Endothelial cell of umbilical vein (primary cell): Measurements from ENCODE around the gene EXOSC5. TPM values are rescaled to one million over a fixed set of nuclear protein-coding genes. Genes with fewer than 3 reads are reported as not detected.

ENCODE experiments used
- BruUV-seq: library from RNA; stranded (reverse); fragments of 400-500 nt; replicated peaks from 2 replicates; lab custom pipeline; 2021; lab: Mats Ljungman, UMichigan
- CTCF ChIA-PET: fragments of 300-600, 350-600 bp; sonication (Branson Sonifier 250); formaldehyde crosslinking; loops from one replicate; lab custom pipeline; 2021; ENCODE audit warnings: antibody characterized with exemption, inconsistent platforms; lab: Charles Lee
- POLR2A ChIA-PET: fragments of 300-600, 350-600 bp; sonication (Branson Sonifier 250); formaldehyde crosslinking; loops from one replicate; lab custom pipeline; 2021; ENCODE audit warnings: antibody characterized with exemption, inconsistent platforms; lab: Charles Lee
- DNase-seq: peaks from one replicate; pipeline ENCODE4 v3.0.0-alpha.2; 2011; ENCODE audit warnings: low read depth, low spot score
- FAIRE-seq: peaks from 2 replicates; lab custom pipeline; 2011; peaks lifted over from hg19 to GRCh38; lab: Jason Lieb, UNC
- H2AFZ ChIP-seq: 2 replicates; pipeline ENCODE4 v1.6.0; 2012; ENCODE audit warnings: low read depth, low read length, control low read depth, inconsistent platforms
- H3K27ac ChIP-seq: 2 replicates; pipeline ENCODE4 v1.5.1; 2011; ENCODE audit warnings: low read depth, mild to moderate bottlenecking, control low read depth, low read length, moderate library complexity; ENCODE audit not compliant: insufficient read depth
- H3K27me3 ChIP-seq, 2 experiments: 2 replicates each; pipeline versions ENCODE4 v1.6.0 to v1.6.1; 2011; ENCODE audit warnings: low read length in 2 of 2, mixed read lengths in 1 of 2; ENCODE audit not compliant: control insufficient read depth in 2 of 2, insufficient read depth in 2 of 2
- H3K36me3 ChIP-seq, 2 experiments: 2 replicates in 1 of 2; 3 replicates in 1 of 2; pipeline ENCODE4 v1.5.1; 2011; ENCODE audit warnings: low read length in 2 of 2, mild to moderate bottlenecking in 1 of 2, moderate library complexity in 1 of 2; ENCODE audit not compliant: control insufficient read depth in 2 of 2, insufficient read depth in 2 of 2; ENCODE audit errors: extremely low read depth in 1 of 2
- H3K4me1 ChIP-seq: 3 replicates; pipeline ENCODE4 v1.5.1; 2011; ENCODE audit warnings: mild to moderate bottlenecking, low read length; ENCODE audit not compliant: control insufficient read depth, insufficient read depth; ENCODE audit errors: extremely low read depth
- H3K4me2 ChIP-seq: 2 replicates; pipeline ENCODE4 v1.6.1; 2011; ENCODE audit warnings: low read length, control low read depth, mixed read lengths; ENCODE audit not compliant: insufficient read depth
- H3K4me3 ChIP-seq, 3 experiments: fragments of 200-600 bp in 1 of 3; sonication (generic), shearing (Covaris generic) in 1 of 3; replicated peaks in 1 of 3; 2 replicates each; pipeline ENCODE4 v1.5.1; 2011 to 2016; ENCODE audit warnings: control low read depth in 3 of 3, low read length in 3 of 3, mild to moderate bottlenecking in 2 of 3, inconsistent platforms in 1 of 3, low read depth in 1 of 3, moderate library complexity in 1 of 3; ENCODE audit not compliant: insufficient read depth in 1 of 3
- H3K79me2 ChIP-seq: 2 replicates; pipeline ENCODE4 v1.6.0; 2012; ENCODE audit warnings: low read length, inconsistent platforms; ENCODE audit not compliant: control insufficient read depth, insufficient read depth
- H3K9ac ChIP-seq: replicated peaks from 2 replicates; pipeline ENCODE3; 2011; ENCODE audit warnings: low read length, control low read depth; ENCODE audit not compliant: insufficient read depth; ENCODE audit errors: extremely low read depth
- H3K9me1 ChIP-seq: replicated peaks from 3 replicates; pipeline ENCODE4 v1.6.0; 2011; ENCODE audit warnings: mild to moderate bottlenecking, low read length; ENCODE audit not compliant: control insufficient read depth, insufficient read depth; ENCODE audit errors: extremely low read depth
- H3K9me3 ChIP-seq: replicated peaks from 2 replicates; pipeline ENCODE4 v1.5.1; 2012; ENCODE audit warnings: low read length, inconsistent platforms; ENCODE audit not compliant: control insufficient read depth, insufficient read depth
- H4K20me1 ChIP-seq: replicated peaks from 2 replicates; pipeline ENCODE3; 2011; ENCODE audit warnings: mild to moderate bottlenecking, low read length; ENCODE audit not compliant: control insufficient read depth, insufficient read depth; ENCODE audit errors: extremely low read depth
- CTCF ChIP-seq, 2 donors: IDR thresholded peaks; 1 replicate in 1 of 2; 2 replicates in 1 of 2; pipeline ENCODE4 v1.5.1; 2011; ENCODE audit warnings: low read length in 2 of 2, mild to moderate bottlenecking in 2 of 2, moderate library complexity in 2 of 2, control low read depth in 1 of 2, inconsistent platforms in 1 of 2, low read depth in 1 of 2; ENCODE audit not compliant: insufficient read depth in 1 of 2; ENCODE audit errors: extremely low read depth in 1 of 2
- EZH2 ChIP-seq: IDR thresholded peaks from 2 replicates; pipeline ENCODE4 v1.6.1; 2012; ENCODE audit warnings: borderline replicate concordance, low read depth, mild to moderate bottlenecking, moderate library complexity, low read length, inconsistent platforms; ENCODE audit not compliant: severe bottlenecking
- FOS ChIP-seq: IDR thresholded peaks from 2 replicates; pipeline ENCODE4 v1.6.1; 2011; ENCODE audit warnings: mild to moderate bottlenecking, low read length, moderate library complexity, borderline replicate concordance; ENCODE audit not compliant: insufficient read depth
- GATA2 ChIP-seq: IDR thresholded peaks from 2 replicates; pipeline ENCODE4 v1.7.0; 2011; ENCODE audit warnings: low read depth, mild to moderate bottlenecking, moderate library complexity, mixed read lengths, low read length; ENCODE audit not compliant: insufficient read length, insufficient read depth
- JUN ChIP-seq: IDR thresholded peaks from 2 replicates; pipeline ENCODE4 v1.6.1; 2011; ENCODE audit warnings: borderline replicate concordance, low read depth; ENCODE audit not compliant: insufficient read length, insufficient read depth
- MAX ChIP-seq: IDR thresholded peaks from 2 replicates; pipeline ENCODE4 v1.6.1; 2011; ENCODE audit not compliant: insufficient read depth, insufficient read length
- MYC ChIP-seq: IDR thresholded peaks from one replicate; pipeline ENCODE4 v1.6.1; 2011; ENCODE audit warnings: mild to moderate bottlenecking, low read depth, low read length
- POLR2A ChIP-seq: IDR thresholded peaks from 2 replicates; pipeline ENCODE4 v1.6.1; 2012; ENCODE audit warnings: low read depth, mild to moderate bottlenecking, control low read depth, low read length
- POLR2AphosphoS5 ChIP-seq: IDR thresholded peaks from 2 replicates; pipeline ENCODE4 v1.6.1; 2012; ENCODE audit warnings: low read depth, mild to moderate bottlenecking, control low read depth, low read length, moderate library complexity; ENCODE audit not compliant: insufficient read depth
- dilution Hi-C: fragments of 300-500 bp; cut with MboI; formaldehyde crosslinking; loops from one replicate; pipeline ENCODE4 v1.15.0; 2019; ENCODE audit warnings: low sequenced_read_pairs; ENCODE audit not compliant: extremely low pct_ligation_motif_present
- intact Hi-C: fragments of 100-400 bp; cut with micrococcal nuclease; formaldehyde crosslinking; loops from one replicate; pipeline ENCODE4 v1.10.0; 2022
- polyA plus RNA-seq, 4 experiments: library from polyadenylated mRNA; depleted of rRNA in 3 of 4; stranded (reverse) in 3 of 4; unstranded in 1 of 4; fragments of >200 nt; gene quantifications; 2 replicates each; pipeline versions ENCODE4 v1.2.1 to v1.2.3, GENCODE V29; 2011 to 2012; ENCODE audit warnings: missing spikeins in 1 of 4
- total RNA-seq: library from RNA; stranded (reverse); gene quantifications from 2 replicates; pipeline ENCODE4 v1.2.3, GENCODE V29; 2021

Gene EXOSC5
- total and polyA plus RNA-seq, 2 donors (not counting 3 experiments of a cell fraction or from before 2014, with no cell fraction given) = 14.0 to 20.9 TPM

- Histone ChIP-seq H3K27ac (no peak overlapping the region), H3K9ac (no peak overlapping the region), H3K79me2 (no peaks in the 10 kb centered on the region), H3K4me1 (no peaks in the 10 kb centered on the region), H3K4me3 (no peak overlapping the region), H4K20me1 (no peaks in the 10 kb centered on the region), H3K9me1 (no peaks in the 10 kb centered on the region), H3K4me2 (no peak overlapping the region), H3K36me3 (peaks cover 0 to 28% of the 10 kb centered on the region in 2 experiments), H2AFZ (no peak overlapping the region), H3K27me3 (no peaks in the 10 kb centered on the region), H3K9me3 (no peaks in the 10 kb centered on the region)
- intact Hi-C loops = no loop called here
- DNase-seq (no peak), FAIRE-seq (no peak)
- CTCF ChIA-PET = no interaction called here
- TF ChIP-seq EZH2 (no peak), CTCF (IDR thresholded peaks at IDR 0.05; ENCODE audit: extremely low read depth in 1 of 2, insufficient read depth in 1 of 2, low read depth in 1 of 2, low read length in 2 of 2) (no peak), POLR2AphosphoS5 (no peak), MAX (no peak)
- BruUV-seq = no TSS peak
- POLR2A ChIA-PET = no interaction called here
- dilution Hi-C loops = no loop called here
Measured at GRCh38 chr19:41414461-41414860, 17.3 kb upstream of the EXOSC5 start.

GRCh38 chr19:41413947-41414346 is 16.8 kb upstream of the EXOSC5 start:
- FAIRE-seq (no peak), DNase-seq (no peak)
- Histone ChIP-seq H3K27me3 (no peaks in the 10 kb centered on the region), H3K4me1 (no peaks in the 10 kb centered on the region), H3K27ac (no peak overlapping the region), H3K36me3 (peaks cover 0 to 25% of the 10 kb centered on the region in 2 experiments), H4K20me1 (no peaks in the 10 kb centered on the region), H3K9me1 (no peaks in the 10 kb centered on the region), H3K9me3 (no peaks in the 10 kb centered on the region), H2AFZ (no peak overlapping the region), H3K4me3 (no peak overlapping the region), H3K4me2 (no peak overlapping the region), H3K9ac (no peak overlapping the region), H3K79me2 (no peaks in the 10 kb centered on the region)
- TF ChIP-seq POLR2AphosphoS5 (no peak), POLR2A (no peak), EZH2 (no peak), MYC (no peak), CTCF (IDR thresholded peaks at IDR 0.05; ENCODE audit: extremely low read depth in 1 of 2, insufficient read depth in 1 of 2, low read depth in 1 of 2, low read length in 2 of 2) (no peak), GATA2 (no peak), MAX (no peak), JUN (no peak), FOS (no peak)
- POLR2A ChIA-PET = no interaction called here
- BruUV-seq = no TSS peak
- dilution Hi-C loops = no loop called here
- CTCF ChIA-PET = no interaction called here
- intact Hi-C loops = no loop called here
